Ishikawa (cell line): ENCODE data around the gene PPA1.

Experiments used
- CEBPB ChIP-seq: IDR thresholded peaks from 2 replicates; pipeline ENCODE4 v1.6.1; 2012
- CREB1 ChIP-seq: IDR thresholded peaks from 2 replicates; pipeline ENCODE4 v1.6.1; 2012; ENCODE audit warnings: low read depth
- EGR1 ChIP-seq: IDR thresholded peaks from 2 replicates; pipeline ENCODE4 v1.6.1; 2012
- EP300 ChIP-seq: IDR thresholded peaks from 2 replicates; pipeline ENCODE4 v1.6.1; 2012; ENCODE audit warnings: borderline replicate concordance
- FOXM1 ChIP-seq: IDR thresholded peaks from 2 replicates; pipeline ENCODE4 v1.6.1; 2012; ENCODE audit warnings: low read depth, borderline replicate concordance
- NFIC ChIP-seq: IDR thresholded peaks from 2 replicates; pipeline ENCODE4 v1.6.1; 2012
- RAD21 ChIP-seq: IDR thresholded peaks from 2 replicates; pipeline ENCODE4 v1.6.1; 2012; ENCODE audit warnings: low read depth
- REST ChIP-seq: IDR thresholded peaks from 2 replicates; pipeline ENCODE4 v1.6.1; 2012; ENCODE audit warnings: low read depth, mild to moderate bottlenecking
- TAF1 ChIP-seq: IDR thresholded peaks from 2 replicates; pipeline ENCODE4 v1.6.1; 2012; ENCODE audit warnings: low read depth, mild to moderate bottlenecking
- TCF12 ChIP-seq: IDR thresholded peaks from 2 replicates; pipeline ENCODE4 v1.6.1; 2012; ENCODE audit warnings: low read depth
- TEAD4 ChIP-seq: IDR thresholded peaks from 2 replicates; pipeline ENCODE4 v1.6.1; 2012
- YY1 ChIP-seq: IDR thresholded peaks from 2 replicates; pipeline ENCODE4 v1.6.1; 2012; ENCODE audit warnings: low read depth
- ZBTB7A ChIP-seq: IDR thresholded peaks from 2 replicates; pipeline ENCODE4 v1.6.1; 2012; ENCODE audit warnings: low read depth
- TF ChIP-seq, protein P1 (sequence below): IDR thresholded peaks from 2 replicates; pipeline ENCODE4 v1.6.1; 2012
- TF ChIP-seq, protein P2 (sequence below): IDR thresholded peaks from 2 replicates; pipeline ENCODE4 v1.6.1; 2012

Gene PPA1

GRCh38 chr10:70206762-70207161, 26.5 kb downstream of the PPA1 start:
- TF ChIP-seq ZBTB7A: no peak
- TF ChIP-seq RAD21: no peak
- no peak for TF ChIP-seq TCF12
- TF ChIP-seq EP300: no peak
- TF ChIP-seq FOXM1: no peak
- no peak for TF ChIP-seq CEBPB
- TF ChIP-seq, protein P1, sequence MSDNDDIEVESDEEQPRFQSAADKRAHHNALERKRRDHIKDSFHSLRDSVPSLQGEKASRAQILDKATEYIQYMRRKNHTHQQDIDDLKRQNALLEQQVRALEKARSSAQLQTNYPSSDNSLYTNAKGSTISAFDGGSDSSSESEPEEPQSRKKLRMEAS: no peak
- TF ChIP-seq YY1: no peak
- no peak for TF ChIP-seq NFIC
- TF ChIP-seq TAF1: no peak
- TF ChIP-seq TEAD4: no peak
- TF ChIP-seq, protein P2, sequence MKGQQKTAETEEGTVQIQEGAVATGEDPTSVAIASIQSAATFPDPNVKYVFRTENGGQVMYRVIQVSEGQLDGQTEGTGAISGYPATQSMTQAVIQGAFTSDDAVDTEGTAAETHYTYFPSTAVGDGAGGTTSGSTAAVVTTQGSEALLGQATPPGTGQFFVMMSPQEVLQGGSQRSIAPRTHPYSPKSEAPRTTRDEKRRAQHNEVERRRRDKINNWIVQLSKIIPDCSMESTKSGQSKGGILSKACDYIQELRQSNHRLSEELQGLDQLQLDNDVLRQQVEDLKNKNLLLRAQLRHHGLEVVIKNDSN: no peak
- no peak for TF ChIP-seq CREB1
- no peak for TF ChIP-seq REST
- no peak for TF ChIP-seq EGR1

GRCh38 chr10:70201105-70201504, 32.1 kb downstream of the PPA1 start:
- no peak for TF ChIP-seq EGR1
- no peak for TF ChIP-seq REST
- no peak for TF ChIP-seq YY1
- no peak for TF ChIP-seq TEAD4
- no peak for TF ChIP-seq EP300
- TF ChIP-seq TCF12: no peak
- TF ChIP-seq, protein P1: no peak
- TF ChIP-seq FOXM1: no peak
- no peak for TF ChIP-seq NFIC
- TF ChIP-seq CEBPB: no peak
- TF ChIP-seq, protein P2: no peak
- TF ChIP-seq TAF1: no peak
- TF ChIP-seq RAD21: no peak
- no peak for TF ChIP-seq CREB1
- no peak for TF ChIP-seq ZBTB7A

DNA sequence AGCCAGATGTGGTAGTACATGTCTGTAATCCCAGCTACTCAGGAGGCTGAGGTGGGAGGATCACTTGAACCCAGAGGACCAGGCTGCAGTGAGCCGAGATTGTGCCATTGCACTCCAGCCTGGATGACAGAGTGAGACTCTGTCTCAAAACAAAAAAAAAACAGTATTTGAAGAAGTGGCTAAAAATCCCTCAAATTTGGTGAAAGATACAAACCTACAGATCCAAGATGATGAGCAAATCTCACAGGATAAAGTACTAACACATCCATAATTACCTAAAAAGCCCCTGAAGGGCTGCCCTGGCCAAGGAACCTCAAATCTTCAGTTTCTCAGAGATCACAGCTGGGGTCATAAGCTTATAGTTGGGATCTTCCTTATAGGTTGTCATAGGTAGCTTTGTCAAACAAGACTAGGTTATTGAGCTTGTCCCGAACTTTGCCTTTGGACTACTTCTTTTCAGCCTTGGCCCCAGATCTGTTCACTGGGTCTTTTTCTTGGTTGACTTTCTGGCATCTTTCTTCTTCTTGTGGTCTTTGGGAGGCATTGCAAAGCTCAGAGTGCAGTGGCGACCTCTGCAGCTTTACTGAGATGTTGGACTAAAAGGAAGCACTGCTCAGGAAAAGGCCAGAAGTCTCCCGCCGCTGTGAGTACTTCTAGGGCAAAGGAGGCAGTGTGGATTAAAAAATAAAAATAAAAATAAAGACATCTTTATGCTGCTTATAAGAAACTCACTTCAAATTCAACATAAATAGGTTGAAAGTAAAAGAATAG, 34.3 kb downstream of the PPA1 start:
- TF ChIP-seq ZBTB7A: no peak
- no peak for TF ChIP-seq EGR1
- no peak for TF ChIP-seq CEBPB
- no peak for TF ChIP-seq TEAD4
- no peak for TF ChIP-seq FOXM1
- TF ChIP-seq, protein P1: no peak
- no peak for TF ChIP-seq RAD21
- TF ChIP-seq TCF12: no peak
- no peak for TF ChIP-seq CREB1
- no peak for TF ChIP-seq REST
- TF ChIP-seq NFIC: no peak
- no peak for TF ChIP-seq TAF1
- TF ChIP-seq EP300: no peak
- no peak for TF ChIP-seq YY1
- TF ChIP-seq, protein P2: no peak
